Astrocyte of the spinal cord (primary cell): ENCODE data around the gene PDILT.
"Not testable (repeated sequence)": the region's sequence is repeated elsewhere in the genome, so short reads cannot be mapped to it uniquely, and the experiment has no call there.

ENCODE experiments used
- DNase-seq: peaks from one replicate; pipeline ENCODE4 v3.0.0; 2011; ENCODE audit warnings: low read depth, low spot score
- H3K4me3 ChIP-seq: 2 replicates; pipeline ENCODE4 v1.5.1; 2011; ENCODE audit warnings: low read depth, mild to moderate bottlenecking, low read length, moderate library complexity
- CTCF ChIP-seq: IDR thresholded peaks from 2 replicates; pipeline ENCODE4 v1.5.1; 2012; ENCODE audit warnings: low read depth, mild to moderate bottlenecking, low read length, inconsistent platforms
- in situ Hi-C: cut with HindIII; loops from 2 replicates; pipeline ENCODE4 v1.10.0; 2017; ENCODE audit warnings: low sequenced_read_pairs

PDILT gene

GRCh38 chr16:20404637-20405036, at the start of gene PDILT:
Gene PDILT (minus strand): TSS chr16:20404737. CDS start chr16:20399300, 5,437 bp downstream.
- in situ Hi-C loops = no loop called here
- DNase-seq = no peak
- H3K4me3 ChIP-seq = no peak within 1 kb of the TSS
- no peak for TF ChIP-seq CTCF

- H3K4me3 ChIP-seq, in situ Hi-C loops, DNase-seq: not testable (repeated sequence)
Measured at GRCh38 chr16:20453633-20454032, 49.1 kb upstream of the PDILT start.

GRCh38 chr16:20451364-20451763, 46.8 kb upstream of the PDILT start, which contains the start of gene ACSM2A:
Gene ACSM2A (plus strand): TSS chr16:20451521. CDS start chr16:20460115, 8,594 bp downstream.
- in situ Hi-C loops, DNase-seq, H3K4me3 ChIP-seq: not testable (repeated sequence)

- H3K4me3 ChIP-seq, in situ Hi-C loops, DNase-seq: not testable (repeated sequence)
Measured at GRCh38 chr16:20446652-20447393, 42.3 kb upstream of the PDILT start.

GRCh38 chr16:20441859-20442258, 37.3 kb upstream of the PDILT start:
- in situ Hi-C loops, H3K4me3 ChIP-seq, DNase-seq: not testable (repeated sequence)

GRCh38 chr16:20441191-20441590, 36.7 kb upstream of the PDILT start:
- no peak for TF ChIP-seq CTCF
- in situ Hi-C loops = no loop called here
- no peak overlapping the region for H3K4me3 ChIP-seq
- DNase-seq = no peak

GRCh38 chr16:20440731-20441130, 36.2 kb upstream of the PDILT start:
- H3K4me3 ChIP-seq, in situ Hi-C loops, DNase-seq: not testable (repeated sequence)

- H3K4me3 ChIP-seq, in situ Hi-C loops, DNase-seq: not testable (repeated sequence)
Measured at GRCh38 chr16:20439820-20440231, 35.3 kb upstream of the PDILT start.

GRCh38 chr16:20438950-20439349, 34.4 kb upstream of the PDILT start:
- in situ Hi-C loops = not testable (repeated sequence)

GRCh38 chr16:20430948-20431347, 26.4 kb upstream of the PDILT start:
- TF ChIP-seq CTCF = no peak
- DNase-seq = no peak
- in situ Hi-C loops = no loop called here
- H3K4me3 ChIP-seq = no peak overlapping the region

More at GRCh38 chr16:20438950-20439349, 34.4 kb upstream of the PDILT start:
- not testable (repeated sequence) for H3K4me3 ChIP-seq, DNase-seq

GRCh38 chr16:20430480-20430879, 25.9 kb upstream of the PDILT start:
- DNase-seq, H3K4me3 ChIP-seq, in situ Hi-C loops: not testable (repeated sequence)

GRCh38 chr16:20429499-20429898, 25.0 kb upstream of the PDILT start:
- H3K4me3 ChIP-seq, in situ Hi-C loops, DNase-seq: not testable (repeated sequence)

GRCh38 chr16:20427401-20427797, 22.9 kb upstream of the PDILT start:
- H3K4me3 ChIP-seq, in situ Hi-C loops, DNase-seq: not testable (repeated sequence)
